Naive thymus-derived CD8-positive, alpha-beta T cell (primary cell): ENCODE data around the gene ASMTL. TPM values are rescaled to one million over a fixed set of nuclear protein-coding genes. Genes with fewer than 3 reads are reported as not detected.

Experiments
- ATAC-seq, 2 donors: fragments of 150-1000 bp; cut with Tn5 transposase in 1 of 2; sonication (Bioruptor Pico), chemical (Tn5 transposase) in 1 of 2; 1 replicate in 1 of 2; 2 replicates in 1 of 2; pipeline ENCODE4 v1.10.0; 2021; ENCODE audit warnings: mild to moderate bottlenecking in 2 of 2, moderate library complexity in 2 of 2
- POLR2A ChIA-PET: fragments of 350-600 bp; sonication (Branson Sonifier 250); formaldehyde crosslinking; loops from one replicate; lab custom pipeline; 2021; ENCODE audit warnings: antibody characterized with exemption; lab: Charles Lee
- DNase-seq, 10 donors: peaks; one replicate each; pipeline versions ENCODE4 v3.0.0 to v3.0.0-alpha.2; 2020 to 2022
- H3K27ac Mint-ChIP-seq, 10 donors: one replicate each; pipeline ENCODE4 v1.8.0; 2020 to 2022; ENCODE audit warnings: mild to moderate bottlenecking in 10 of 10, mixed read lengths in 10 of 10, moderate library complexity in 4 of 10, inconsistent platforms in 1 of 10
- H3K27me3 Mint-ChIP-seq, 5 donors: one replicate each; pipeline ENCODE4 v1.8.0; 2021 to 2022; ENCODE audit warnings: mixed read lengths in 5 of 5
- H3K36me3 Mint-ChIP-seq, 3 donors: one replicate each; pipeline ENCODE4 v1.8.0; 2020 to 2022; ENCODE audit warnings: mixed read lengths in 3 of 3, mild to moderate bottlenecking in 2 of 3, inconsistent platforms in 1 of 3
- H3K4me1 Mint-ChIP-seq, 4 donors: one replicate each; pipeline ENCODE4 v1.8.0; 2021 to 2022; ENCODE audit warnings: mixed read lengths in 4 of 4
- H3K4me3 Mint-ChIP-seq, 10 donors: one replicate each; pipeline ENCODE4 v1.8.0; 2020 to 2022; ENCODE audit warnings: mild to moderate bottlenecking in 10 of 10, mixed read lengths in 10 of 10, moderate library complexity in 6 of 10, inconsistent platforms in 1 of 10
- H3K9me3 Mint-ChIP-seq, 9 donors: one replicate each; pipeline ENCODE4 v1.8.0; 2020 to 2022; ENCODE audit warnings: mixed read lengths in 9 of 9, mild to moderate bottlenecking in 3 of 9, inconsistent platforms in 1 of 9, moderate library complexity in 1 of 9
- polyA plus RNA-seq, 3 donors: library from polyadenylated mRNA; unstranded; fragments of 300-500 nt; fragmentation: Illumina TruSeq; gene quantifications; one replicate each; pipeline ENCODE4 v1.2.3, GENCODE V29; 2021
- total RNA-seq, 8 experiments: library from RNA in 2 of 8; stranded (reverse) in 2 of 8; gene quantifications; one replicate each; pipeline ENCODE4 v1.2.3 and lab custom pipeline; 2021 to 2026

ASMTL gene
- total and polyA plus RNA-seq, 5 experiments from 2014 or later, result 24.9 to 43.6 (median 37.8) TPM

DNA sequence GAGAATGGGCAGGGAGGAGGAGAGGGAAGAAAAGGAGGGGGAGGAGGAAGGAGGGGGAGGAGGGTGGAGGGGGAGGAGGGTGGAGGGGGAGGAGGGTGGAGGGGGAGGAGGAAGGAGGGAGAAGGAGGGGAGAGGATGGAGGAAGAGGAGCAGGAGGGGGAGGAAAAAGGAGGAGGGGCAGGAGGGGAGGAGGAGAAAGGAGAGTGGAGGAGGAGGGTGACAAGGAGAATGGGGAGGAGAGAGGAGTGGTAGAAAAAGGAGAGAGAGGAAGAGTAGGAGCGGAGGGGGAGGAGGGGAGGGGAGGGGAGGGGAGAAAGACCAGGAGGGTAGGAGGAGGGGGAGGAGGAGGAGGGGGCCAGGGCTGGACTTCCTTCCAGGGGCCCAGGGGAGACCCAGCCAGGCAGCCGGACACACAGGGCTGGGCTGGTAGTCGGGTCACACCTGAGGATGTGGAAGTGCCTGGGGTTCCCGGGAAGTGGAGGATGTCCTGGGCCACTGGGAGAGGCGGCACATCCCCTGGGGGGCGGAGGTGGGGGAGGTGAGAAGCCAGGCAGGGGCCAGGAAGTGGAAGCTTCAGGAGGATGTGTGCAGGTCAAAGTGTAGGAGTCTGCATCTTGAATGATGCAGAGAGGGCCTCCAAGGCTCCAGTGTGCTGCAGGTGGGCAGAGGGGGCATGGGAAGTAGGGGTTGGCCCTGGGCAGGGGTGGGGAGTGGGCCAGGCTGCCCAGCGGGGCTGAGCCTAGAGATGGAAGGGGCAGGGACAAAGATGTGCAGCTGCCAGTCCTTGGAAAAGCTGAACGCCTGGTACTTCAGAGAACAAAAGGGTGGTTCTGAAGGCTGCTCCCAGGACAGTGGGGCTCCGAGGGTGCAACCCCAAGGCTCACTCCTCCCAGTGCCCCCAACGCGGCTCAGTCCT, 97.3 kb downstream of the ASMTL start:
- H3K4me3 Mint-ChIP-seq, result no peak overlapping the region
- H3K27me3 Mint-ChIP-seq, result no peaks in the 10 kb centered on the region
- POLR2A ChIA-PET, result no interaction called here
- peaks cover 4 to 19% (median 10%) of the 10 kb centered on the region in 4 donors for H3K4me1 Mint-ChIP-seq
- DNase-seq (no peak), ATAC-seq (peak; percentile 48 to 69)
- H3K9me3 Mint-ChIP-seq, result peaks cover 0 to 7% (median 0%) of the 10 kb centered on the region in 9 donors
- H3K27ac Mint-ChIP-seq, result peak overlapping the region in 7 of 10 donors; percentile 6 to 75 (median 42)
- H3K36me3 Mint-ChIP-seq, result peaks cover 3 to 28% (median 17%) of the 10 kb centered on the region in 3 donors

DNA sequence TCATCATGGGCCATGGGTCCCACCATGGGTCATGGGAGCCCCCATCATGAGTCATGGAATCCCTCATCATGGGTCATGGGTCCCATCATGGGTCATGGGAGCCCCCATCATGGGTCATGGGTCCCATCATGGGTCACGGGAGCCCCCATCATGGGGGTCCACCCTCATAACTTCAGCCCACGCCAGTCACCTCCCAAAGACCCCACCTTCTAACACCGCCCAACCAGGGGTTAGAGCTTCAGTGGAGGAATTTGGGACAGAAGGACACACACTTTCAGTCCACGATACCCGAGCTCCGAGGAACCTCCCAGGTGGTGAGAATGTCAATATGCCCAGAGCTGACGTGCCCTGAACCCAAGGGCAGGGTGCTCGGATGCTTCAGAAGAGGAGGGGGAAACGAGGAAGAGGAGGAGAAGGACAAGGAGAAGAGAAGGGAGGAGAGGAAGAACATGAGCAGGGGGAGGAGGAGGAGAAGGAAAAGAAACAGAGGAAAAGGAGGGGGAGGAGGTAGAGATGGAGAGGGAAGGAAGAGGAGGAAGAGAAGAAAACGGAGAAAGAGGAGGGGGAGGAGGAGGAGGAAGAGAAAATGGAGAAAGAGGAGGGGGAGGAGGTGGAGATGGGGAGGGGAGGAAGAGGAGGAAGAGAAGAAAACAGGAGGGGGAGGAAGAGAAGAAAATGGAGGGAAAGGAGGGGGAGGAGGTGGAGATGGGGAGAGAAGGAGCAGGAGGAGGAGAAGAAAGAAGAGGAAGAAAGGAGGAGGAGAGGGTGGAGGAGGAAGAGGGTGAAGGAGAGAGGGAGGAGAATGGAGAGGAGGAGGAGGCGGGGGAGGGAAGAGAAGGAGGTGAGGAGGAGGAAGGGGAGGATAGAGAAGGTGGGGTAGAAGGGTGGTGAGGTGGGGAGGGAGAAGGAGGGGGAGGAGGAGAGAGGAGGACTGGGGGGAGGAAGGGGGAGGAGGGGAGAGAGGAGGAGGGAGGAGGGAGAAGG, 98.4 kb downstream of the ASMTL start:
- no peak for DNase-seq
- peak overlapping the region in 6 of 10 donors; percentile 56 to 95 (median 63) for H3K27ac Mint-ChIP-seq
- ATAC-seq, result no peak
- H3K4me1 Mint-ChIP-seq, result peaks cover 4 to 13% (median 8%) of the 10 kb centered on the region in 4 donors
- no peaks in the 10 kb centered on the region for H3K27me3 Mint-ChIP-seq
- peaks cover 0 to 3% (median 0%) of the 10 kb centered on the region in 9 donors for H3K9me3 Mint-ChIP-seq
- POLR2A ChIA-PET, result no interaction called here
- peaks cover 3 to 20% (median 15%) of the 10 kb centered on the region in 3 donors for H3K36me3 Mint-ChIP-seq
- peak overlapping the region in 1 of 10 donors; percentile 45 for H3K4me3 Mint-ChIP-seq

Other genes starting within 250 kb of the ASMTL start
- not detected for gene CRLF2, start 240.3 kb downstream of the ASMTL start, total RNA-seq
- not detected for gene CRLF2, start 240.3 kb downstream of the ASMTL start, polyA plus RNA-seq
- under 1 TPM; 0.60 to 0.71 TPM for gene CSF2RA, start 184.1 kb downstream of the ASMTL start, total RNA-seq
- under 1 TPM in 1 of 3 donors, not detected in 2; 0.34 TPM for gene CSF2RA, start 184.1 kb downstream of the ASMTL start, polyA plus RNA-seq
- under 1 TPM in 1 of 2 experiments, not detected in 1; 0.36 TPM for gene IL3RA, start 116.1 kb downstream of the ASMTL start, total RNA-seq
- under 1 TPM in 2 of 3 donors, not detected in 1; 0.14 to 0.24 TPM for gene IL3RA, start 116.1 kb downstream of the ASMTL start, polyA plus RNA-seq
- gene SLC25A6, start 60.8 kb downstream of the ASMTL start, total RNA-seq, result 100 to 1,000 TPM; 251 to 254 TPM
- gene SLC25A6, start 60.8 kb downstream of the ASMTL start, polyA plus RNA-seq, result 100 to 1,000 TPM; 427 to 622 (median 526) TPM
- gene P2RY8, start 84.3 kb upstream of the ASMTL start, total RNA-seq, result 100 to 1,000 TPM; 131 to 132 TPM
- gene P2RY8, start 84.3 kb upstream of the ASMTL start, polyA plus RNA-seq, result 100 to 1,000 TPM; 163 to 190 (median 169) TPM
- 100 to 1,000 TPM; 157 to 159 TPM for gene AKAP17A, start 138.7 kb upstream of the ASMTL start, total RNA-seq
- 10 to 100 TPM; 16.8 to 56.3 (median 22.8) TPM for gene AKAP17A, start 138.7 kb upstream of the ASMTL start, polyA plus RNA-seq
- not detected for gene ASMT, start 162.2 kb upstream of the ASMTL start, total RNA-seq
- gene ASMT, start 162.2 kb upstream of the ASMTL start, polyA plus RNA-seq, result not detected